Measurements from ENCODE around the gene HOXB8. TPM values are rescaled to one million over a fixed set of nuclear protein-coding genes. Genes with fewer than 3 reads are reported as not detected.
A peak's percentile ranks its signal among the peaks of the same experiment; 100 is the strongest.

HOXB8 gene
- total and polyA plus RNA-seq, 2 experiments from 2014 or later = not detected

GRCh38 chr17:48612456-48612853, 2.6 kb downstream of the HOXB8 start:
- Histone ChIP-seq H3K4me1 (ENCODE audit: insufficient read depth) (peaks cover 37% of the 10 kb centered on the region; the same call in 1 of the 2 replicates), H3K27ac (ENCODE audit: low read depth) (no peak overlapping the region), H3K36me3 (ENCODE audit: insufficient read depth) (no peaks in the 10 kb centered on the region), H4K20me1 (replicated peaks; ENCODE audit: insufficient read depth) (peaks cover 53% of the 10 kb centered on the region), H3F3A (replicated peaks; ENCODE audit: low read depth) (peaks cover 38% of the 10 kb centered on the region), H3K9me2 (ENCODE audit: insufficient read depth) (no peaks in the 10 kb centered on the region), H3K4me3 (no peak overlapping the region), H2AFZ (no peak overlapping the region; the same call in 1 of the 2 replicates), H3K27me3 (ENCODE audit: insufficient read depth) (peaks cover 100% of the 10 kb centered on the region), H3K4me2 (peak overlapping the region; percentile 60), H3K79me2 (replicated peaks; ENCODE audit: insufficient read depth) (no peaks in the 10 kb centered on the region)
- Mint-ChIP-seq H3K27me3 (ENCODE audit: insufficient read depth, low read depth, poor library complexity) (peaks cover 99% of the 10 kb centered on the region), H3K4me3 (peak overlapping the region; percentile 2; the same call in 1 of the 3 replicates), H3K36me3 (ENCODE audit: low read depth) (no peaks in the 10 kb centered on the region; the same call in 2 of the 3 replicates), H3K27ac (no peak overlapping the region), H3K9me3 (peaks cover 7% of the 10 kb centered on the region; the same call in 2 of the 3 replicates), H3K4me1 (peaks cover 24% of the 10 kb centered on the region)
- ATAC-seq = no peak
- DNase-seq (ENCODE audit: low spot score) = no peak
- peak; percentile 100 for TF ChIP-seq EZH2 (IDR thresholded peaks at IDR 0.05; ENCODE audit: low read depth, unreplicated experiment)
- TF ChIP-seq EZH2phosphoT487 (IDR thresholded peaks at IDR 0.05; ENCODE audit: unreplicated experiment) = peak; percentile 58
- no peak for TF ChIP-seq CREB1 (CRISPR knock-in tag; IDR thresholded peaks at IDR 0.05; ENCODE audit: low read depth)

GRCh38 chr17:48611681-48612455, 3.2 kb downstream of the HOXB8 start:
- Mint-ChIP-seq H3K4me3 (peak overlapping the region; percentile 19; the same call in 1 of the 3 replicates), H3K36me3 (ENCODE audit: low read depth) (no peaks in the 10 kb centered on the region; the same call in 2 of the 3 replicates), H3K9me3 (peaks cover 3% of the 10 kb centered on the region; the same call in 2 of the 3 replicates), H3K4me1 (peaks cover 24% of the 10 kb centered on the region), H3K27me3 (ENCODE audit: insufficient read depth, low read depth, poor library complexity) (peaks cover 99% of the 10 kb centered on the region), H3K27ac (no peak overlapping the region)
- H3K4me2 ChIP-seq = peak overlapping the region; percentile 60; the same call in 1 of the 2 replicates
- H3K36me3 ChIP-seq (ENCODE audit: insufficient read depth) = no peaks in the 10 kb centered on the region; the same call in 1 of the 2 replicates
- peak overlapping the region; percentile 17; the same call in 1 of the 2 replicates for H3K4me3 ChIP-seq
- TF ChIP-seq EZH2 (IDR thresholded peaks at IDR 0.05; ENCODE audit: low read depth, unreplicated experiment) = peak; percentile 89
- no peak for TF ChIP-seq ZNF114 (CRISPR knock-in tag; IDR thresholded peaks at IDR 0.05)
- no peak for TF ChIP-seq JUNB (IDR thresholded peaks at IDR 0.05; ENCODE audit: unreplicated experiment)
- no peak for TF ChIP-seq CREB1 (CRISPR knock-in tag; IDR thresholded peaks at IDR 0.05; ENCODE audit: low read depth)
- no peak for TF ChIP-seq EZH2phosphoT487 (IDR thresholded peaks at IDR 0.05; ENCODE audit: unreplicated experiment)
- TF ChIP-seq REST (IDR thresholded peaks at IDR 0.05; ENCODE audit: unreplicated experiment) = no peak
- TF ChIP-seq ETS1 (IDR thresholded peaks at IDR 0.05) = no peak
- no peaks in the 10 kb centered on the region for H3K79me2 ChIP-seq (replicated peaks; ENCODE audit: insufficient read depth)
- no peak overlapping the region for H2AFZ ChIP-seq
- peak; percentile 33 for ATAC-seq
- peaks cover 41% of the 10 kb centered on the region for H3F3A ChIP-seq (replicated peaks; ENCODE audit: low read depth)
- H3K4me1 ChIP-seq (ENCODE audit: insufficient read depth) = peaks cover 37% of the 10 kb centered on the region; the same call in 1 of the 2 replicates
- no peak overlapping the region for H3K27ac ChIP-seq (ENCODE audit: low read depth)
- peaks cover 53% of the 10 kb centered on the region for H4K20me1 ChIP-seq (replicated peaks; ENCODE audit: insufficient read depth)
- peaks cover 100% of the 10 kb centered on the region for H3K27me3 ChIP-seq (ENCODE audit: insufficient read depth)
- H3K9me2 ChIP-seq (ENCODE audit: insufficient read depth) = no peaks in the 10 kb centered on the region
- DNase-seq (ENCODE audit: low spot score) = peak; percentile 72
